HCT116 (cell line): ENCODE measurements around the gene ZBTB37. TPM values are rescaled to one million over a fixed set of nuclear protein-coding genes. Genes with fewer than 3 reads are reported as not detected.
A peak's percentile ranks its signal among the peaks of the same experiment; 100 is the strongest.

Experiments used
- ATAC-seq: fragments of 200-7000 bp; cut with Tn5 transposase; 2 replicates; pipeline ENCODE4 v1.9.1; 2020; ENCODE audit warnings: mild to moderate bottlenecking, moderate library complexity
- BruUV-seq: library from RNA; stranded (reverse); fragments of 400-500 nt; replicated peaks from 2 replicates; lab custom pipeline; 2021; lab: Mats Ljungman, UMichigan
- CTCF ChIA-PET: fragments of 300-600 bp; sonication (Branson Sonifier 250); formaldehyde crosslinking; loops from one replicate; lab custom pipeline; 2021; ENCODE audit warnings: antibody characterized with exemption; lab: Charles Lee
- POLR2A ChIA-PET: fragments of 300-600, 350-600 bp; sonication (Branson Sonifier 250); formaldehyde crosslinking; loops from one replicate; lab custom pipeline; 2021; ENCODE audit warnings: antibody characterized with exemption; lab: Charles Lee
- RAD21 ChIA-PET, 2 experiments: fragments of 300-600 bp; sonication (Branson Sonifier 250); formaldehyde crosslinking; loops; one replicate each; lab custom pipeline; 2023; ENCODE audit warnings: low total read pairs in 2 of 2; ENCODE audit not compliant: uncharacterized antibody in 2 of 2, unreplicated experiment in 2 of 2, low non-redundant PET in 1 of 2; lab: Charles Lee
- DNase-seq: peaks from one replicate; pipeline ENCODE4 v3.0.0-alpha.2; 2010; ENCODE audit warnings: low read depth, low spot score
- H2AFZ ChIP-seq: fragments of 200-600 bp; shearing (Covaris generic), sonication (generic); 2 replicates; pipeline ENCODE4 v1.6.1; 2017; ENCODE audit warnings: low read depth, mixed run types, mixed read lengths, antibody characterized with exemption, low read length; ENCODE audit not compliant: poor library complexity, severe bottlenecking
- H3K27ac ChIP-seq: 2 replicates; pipeline ENCODE4 v1.5.1; 2012; ENCODE audit warnings: low read depth, low read length
- H3K27me3 ChIP-seq: fragments of 200-600 bp; sonication (generic); 2 replicates; pipeline ENCODE4 v1.6.1; 2016; ENCODE audit warnings: mixed run types, low read length, mixed read lengths; ENCODE audit not compliant: insufficient read depth
- H3K36me3 ChIP-seq, 2 experiments: fragments of 200-500 bp in 1 of 2; fragments of 200-600 bp in 1 of 2; sonication (Bioruptor generic) in 1 of 2; sonication (generic) in 1 of 2; 2 replicates each; pipeline versions ENCODE4 v1.5.1 to v1.6.1; 2014 to 2016; ENCODE audit warnings: low read length in 2 of 2, inconsistent platforms in 1 of 2, mixed read lengths in 1 of 2, mixed run types in 1 of 2; ENCODE audit not compliant: insufficient read depth in 2 of 2, control insufficient read depth in 1 of 2
- H3K4me1 ChIP-seq, 2 experiments: fragments of 200-600 bp in 1 of 2; sonication (generic) in 1 of 2; 2 replicates each; pipeline versions ENCODE4 v1.5.1 to v1.6.1; 2012 to 2017; ENCODE audit warnings: low read length in 2 of 2, inconsistent platforms in 1 of 2, mild to moderate bottlenecking in 1 of 2, mixed read lengths in 1 of 2, mixed run types in 1 of 2, moderate library complexity in 1 of 2; ENCODE audit not compliant: insufficient read depth in 2 of 2, control insufficient read depth in 1 of 2
- H3K4me2 ChIP-seq: fragments of 200-600 bp; sonication (generic); 2 replicates; pipeline ENCODE4 v1.6.1; 2017; ENCODE audit warnings: mixed run types, low read length, mixed read lengths
- H3K4me3 ChIP-seq, 2 experiments: fragments of 200-600 bp in 1 of 2; sonication (generic) in 1 of 2; replicated peaks in 1 of 2; 2 replicates each; pipeline ENCODE4 v1.5.1; 2011 to 2016; ENCODE audit warnings: low read length in 2 of 2, control low read depth in 1 of 2, low read depth in 1 of 2, mild to moderate bottlenecking in 1 of 2, mixed read lengths in 1 of 2, mixed run types in 1 of 2
- H3K79me2 ChIP-seq: fragments of 200-600 bp; sonication (generic); 2 replicates; pipeline ENCODE4 v1.6.1; 2017; ENCODE audit warnings: mild to moderate bottlenecking, mixed run types, low read length, moderate library complexity, mixed read lengths; ENCODE audit not compliant: insufficient read depth
- H3K9ac ChIP-seq: fragments of 200-600 bp; sonication (generic); 2 replicates; pipeline ENCODE4 v1.6.1; 2016; ENCODE audit warnings: low read length, mixed read lengths
- H3K9me2 ChIP-seq: fragments of 200-600 bp; sonication (generic), shearing (Covaris generic); 2 replicates; pipeline ENCODE4 v1.6.1; 2017; ENCODE audit warnings: mixed run types, mild to moderate bottlenecking, moderate library complexity; ENCODE audit not compliant: insufficient read depth
- H3K9me3 ChIP-seq, 2 experiments: fragments of 200-500 bp in 1 of 2; fragments of 200-600 bp in 1 of 2; sonication (Bioruptor generic) in 1 of 2; sonication (generic) in 1 of 2; 2 replicates each; pipeline ENCODE4 v1.6.1; 2014 to 2017; ENCODE audit warnings: low read length in 2 of 2, mixed read lengths in 2 of 2, inconsistent platforms in 1 of 2, low read depth in 1 of 2, mild to moderate bottlenecking in 1 of 2, mixed run types in 1 of 2, moderate library complexity in 1 of 2; ENCODE audit not compliant: control insufficient read depth in 1 of 2, insufficient read depth in 1 of 2
- H4K20me1 ChIP-seq: fragments of 200-600 bp; sonication (generic), shearing (Covaris generic); 2 replicates; pipeline ENCODE4 v1.6.1; 2017; ENCODE audit warnings: mixed run types, mild to moderate bottlenecking, moderate library complexity; ENCODE audit not compliant: insufficient read depth
- EGR1 ChIP-seq: IDR thresholded peaks from 2 replicates; pipeline ENCODE4 v1.6.1; 2012; ENCODE audit warnings: low read depth
- ELF1 ChIP-seq: IDR thresholded peaks from 2 replicates; pipeline ENCODE4 v1.6.1; 2012; ENCODE audit warnings: low read depth, borderline replicate concordance
- JUND ChIP-seq: IDR thresholded peaks from 2 replicates; pipeline ENCODE4 v1.6.1; 2012
- MAX ChIP-seq: IDR thresholded peaks from 2 replicates; pipeline ENCODE4 v1.6.1; 2012
- POLR2AphosphoS5 ChIP-seq: IDR thresholded peaks from 2 replicates; pipeline ENCODE4 v1.6.1; 2011; ENCODE audit warnings: mild to moderate bottlenecking, low read depth, low read length, moderate library complexity
- RAD21 ChIP-seq: IDR thresholded peaks from 2 replicates; pipeline ENCODE4 v1.6.1; 2012; ENCODE audit warnings: low read depth, mild to moderate bottlenecking
- ZBTB33 ChIP-seq: IDR thresholded peaks from 2 replicates; pipeline ENCODE4 v1.6.1; 2011; ENCODE audit warnings: mild to moderate bottlenecking, low read length, moderate library complexity; ENCODE audit not compliant: insufficient replicate concordance; ENCODE audit errors: extremely low read depth
- intact Hi-C: fragments of 100-400 bp; cut with micrococcal nuclease; formaldehyde crosslinking; loops from 2 replicates; pipeline ENCODE4 v1.10.0; 2022
- total RNA-seq: library from RNA; stranded (reverse); gene quantifications from one replicate; pipeline ENCODE4 v1.2.1, GENCODE V29; 2021; ENCODE audit not compliant: unreplicated experiment

Gene ZBTB37
- total RNA-seq, 1 experiment from 2014 or later: 9.5 TPM

DNA sequence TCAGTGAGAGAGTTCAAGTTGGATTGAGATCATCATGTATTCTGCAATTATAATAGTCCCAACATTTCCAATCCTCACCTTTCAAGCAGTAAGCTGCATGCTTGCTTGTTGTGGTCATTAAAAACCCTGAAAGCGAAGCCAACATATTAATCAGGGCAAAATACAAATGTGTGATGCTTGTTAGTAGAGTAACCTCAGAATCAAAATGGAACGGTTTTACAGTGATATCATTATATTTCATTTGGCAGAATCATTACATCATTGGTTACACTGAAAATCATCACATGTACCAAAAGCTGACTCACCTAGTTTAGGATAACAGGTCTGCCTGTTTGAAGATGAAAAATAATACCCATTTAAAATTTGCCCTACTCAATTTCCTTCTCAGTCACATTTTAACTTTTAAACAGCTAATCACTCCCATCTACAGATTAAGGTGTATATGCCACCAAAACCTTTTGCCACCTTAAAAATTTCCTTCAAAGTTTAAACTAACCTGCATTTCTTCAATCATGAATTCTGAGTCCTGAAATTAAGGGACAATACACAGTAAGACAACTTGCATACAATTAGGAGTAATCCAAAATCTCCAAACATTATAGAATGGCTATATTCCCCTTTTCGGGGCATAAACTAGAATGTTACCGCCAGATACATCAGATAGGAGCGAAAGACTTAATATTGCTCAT, 3.9 kb upstream of the ZBTB37 start:
- BruUV-seq: no TSS peak
- DNase-seq: no peak
- 0 out of 2 replicates have a peak overlapping the region, but pooled peaks have one; percentile 0 for H3K4me2 ChIP-seq
- intact Hi-C loops: loop anchor here (10.0 kb wide), 1 partner anchor 350 kb away; no protein-coding TSS in a partner anchor
- POLR2A ChIA-PET: interaction anchor here (0.7 to 1.8 kb wide), 2 partner anchors 10 to 13 kb away, joined by 3 to 4 read pairs; no protein-coding TSS in a partner anchor
- H3K4me1 ChIP-seq: peaks cover 7 to 40% of the 10 kb centered on the region in 2 experiments; a peak in 3 of 4 replicates
- H2AFZ ChIP-seq: no peak overlapping the region
- no peaks in the 10 kb centered on the region for H3K9me2 ChIP-seq
- peak overlapping the region; percentile 91 for H3K27ac ChIP-seq
- TF ChIP-seq MAX (no peak), EGR1 (no peak), RAD21 (no peak), JUND (no peak), ZBTB33 (no peak), POLR2AphosphoS5 (peak; percentile 20; the same call in 1 of the 2 replicates), ELF1 (no peak)
- TF ChIP-seq, all 23 proteins: peak for 1
- ATAC-seq: no peak
- Histone ChIP-seq H3K36me3 (peaks cover 33 to 43% of the 10 kb centered on the region in 2 experiments), H3K9me3 (no peaks in the 10 kb centered on the region), H3K9ac (no peak overlapping the region), H3K27me3 (no peaks in the 10 kb centered on the region), H4K20me1 (peaks cover 39% of the 10 kb centered on the region; the same call in 1 of the 2 replicates), H3K79me2 (peaks cover 38% of the 10 kb centered on the region), H3K4me3 (no peak overlapping the region)
- ChIA-PET RAD21 (no interaction called here), CTCF (no interaction called here)
